Measurements from ENCODE around the gene OR13H1.
"Not testable (repeated sequence)": the region's sequence is repeated elsewhere in the genome, so short reads cannot be mapped to it uniquely, and the experiment has no call there.

The OR13H1 gene

GRCh38 chrX:131543774-131544173, at the start of gene OR13H1:
OR13H1 (plus strand) TSS chrX:131544074; CDS start chrX:131544074, 0 bp downstream.
- no peak for DNase-seq (ENCODE audit: low read depth)
- TF ChIP-seq, protein P1, sequence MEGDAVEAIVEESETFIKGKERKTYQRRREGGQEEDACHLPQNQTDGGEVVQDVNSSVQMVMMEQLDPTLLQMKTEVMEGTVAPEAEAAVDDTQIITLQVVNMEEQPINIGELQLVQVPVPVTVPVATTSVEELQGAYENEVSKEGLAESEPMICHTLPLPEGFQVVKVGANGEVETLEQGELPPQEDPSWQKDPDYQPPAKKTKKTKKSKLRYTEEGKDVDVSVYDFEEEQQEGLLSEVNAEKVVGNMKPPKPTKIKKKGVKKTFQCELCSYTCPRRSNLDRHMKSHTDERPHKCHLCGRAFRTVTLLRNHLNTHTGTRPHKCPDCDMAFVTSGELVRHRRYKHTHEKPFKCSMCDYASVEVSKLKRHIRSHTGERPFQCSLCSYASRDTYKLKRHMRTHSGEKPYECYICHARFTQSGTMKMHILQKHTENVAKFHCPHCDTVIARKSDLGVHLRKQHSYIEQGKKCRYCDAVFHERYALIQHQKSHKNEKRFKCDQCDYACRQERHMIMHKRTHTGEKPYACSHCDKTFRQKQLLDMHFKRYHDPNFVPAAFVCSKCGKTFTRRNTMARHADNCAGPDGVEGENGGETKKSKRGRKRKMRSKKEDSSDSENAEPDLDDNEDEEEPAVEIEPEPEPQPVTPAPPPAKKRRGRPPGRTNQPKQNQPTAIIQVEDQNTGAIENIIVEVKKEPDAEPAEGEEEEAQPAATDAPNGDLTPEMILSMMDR (IDR thresholded peaks at IDR 0.05; ENCODE audit: control insufficient read depth, insufficient read depth, low read depth, low read length, missing control alignments), result no peak
- no peak within 1 kb of the TSS for H3K4me3 ChIP-seq (ENCODE audit: control insufficient read depth, low read depth, low read length)

DNA sequence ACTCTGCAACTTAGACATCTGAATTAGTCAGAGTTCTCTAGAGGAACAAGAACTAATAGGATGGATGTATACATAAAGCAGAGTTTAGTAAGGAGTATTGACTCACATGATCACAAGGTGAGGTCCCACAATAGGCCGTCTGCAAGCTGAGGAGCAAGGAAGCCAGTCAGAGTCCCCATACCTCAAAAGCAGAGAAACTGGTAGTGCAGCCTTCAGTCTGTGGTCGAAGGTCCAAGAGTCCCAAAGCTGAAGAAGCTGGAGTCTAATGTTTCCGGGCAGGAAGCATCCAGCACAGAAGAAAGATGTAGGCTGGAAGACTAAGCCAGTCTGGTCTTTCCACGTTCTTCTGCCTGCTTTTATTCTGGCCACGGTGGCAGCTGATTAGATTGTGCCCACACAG, 42.3 kb upstream of the OR13H1 start:
- not testable (repeated sequence) for DNase-seq (ENCODE audit: low read depth)

GRCh38 chrX:131513159-131513914, 30.5 kb upstream of the OR13H1 start:
- no peak for DNase-seq (ENCODE audit: low read depth)
- TF ChIP-seq, protein P1 (IDR thresholded peaks at IDR 0.05; ENCODE audit: control insufficient read depth, insufficient read depth, low read depth, low read length, missing control alignments), result no peak
- H3K4me3 ChIP-seq (ENCODE audit: control insufficient read depth, low read depth, low read length), result no peak overlapping the region

More for the DNA sequence above, 42.3 kb upstream of the OR13H1 start:
- not testable (repeated sequence) for H3K4me3 ChIP-seq (ENCODE audit: control insufficient read depth, low read depth, low read length)

DNA sequence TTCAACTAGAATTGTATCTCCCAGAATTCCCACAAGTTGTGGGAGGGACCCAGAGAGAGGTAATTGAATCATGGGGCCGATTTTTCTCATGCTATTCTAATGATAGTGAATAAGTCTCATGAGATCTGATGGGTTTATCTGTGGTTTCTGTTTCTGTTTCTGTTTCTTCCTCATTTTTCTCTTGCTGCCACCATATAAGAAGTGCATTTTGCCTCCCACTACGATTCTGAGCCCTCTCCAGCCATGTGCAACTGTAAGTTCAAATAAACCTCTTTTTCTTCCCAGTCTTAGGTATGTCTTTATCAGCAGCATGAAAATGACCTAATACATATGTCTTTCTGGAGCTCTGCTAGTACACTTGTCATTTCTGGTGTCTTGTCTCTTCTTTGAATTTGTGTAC, 22.1 kb upstream of the OR13H1 start:
- TF ChIP-seq, protein P1 (IDR thresholded peaks at IDR 0.05; ENCODE audit: control insufficient read depth, insufficient read depth, low read depth, low read length, missing control alignments), result no peak
- DNase-seq (ENCODE audit: low read depth), result no peak
- no peak overlapping the region for H3K4me3 ChIP-seq (ENCODE audit: control insufficient read depth, low read depth, low read length)

DNA sequence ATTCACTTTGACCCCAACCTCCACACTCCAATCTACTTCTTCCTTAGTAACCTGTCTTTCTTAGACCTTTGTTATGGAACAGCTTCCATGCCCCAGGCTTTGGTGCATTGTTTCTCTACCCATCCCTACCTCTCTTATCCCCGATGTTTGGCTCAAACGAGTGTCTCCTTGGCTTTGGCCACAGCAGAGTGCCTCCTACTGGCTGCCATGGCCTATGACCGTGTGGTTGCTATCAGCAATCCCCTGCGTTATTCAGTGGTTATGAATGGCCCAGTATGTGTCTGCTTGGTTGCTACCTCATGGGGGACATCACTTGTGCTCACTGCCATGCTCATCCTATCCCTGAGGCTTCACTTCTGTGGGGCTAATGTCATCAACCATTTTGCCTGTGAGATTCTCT, 344 bp downstream of the OR13H1 start:
- no peak overlapping the region for H3K4me3 ChIP-seq (ENCODE audit: control insufficient read depth, low read depth, low read length)
- TF ChIP-seq, protein P1 (IDR thresholded peaks at IDR 0.05; ENCODE audit: control insufficient read depth, insufficient read depth, low read depth, low read length, missing control alignments), result no peak
- no peak for DNase-seq (ENCODE audit: low read depth)

GRCh38 chrX:131549011-131549410, 5.1 kb downstream of the OR13H1 start:
- no peak for DNase-seq (ENCODE audit: low read depth)
- TF ChIP-seq, protein P1 (IDR thresholded peaks at IDR 0.05; ENCODE audit: control insufficient read depth, insufficient read depth, low read depth, low read length, missing control alignments), result no peak
- no peak overlapping the region for H3K4me3 ChIP-seq (ENCODE audit: control insufficient read depth, low read depth, low read length)

DNA sequence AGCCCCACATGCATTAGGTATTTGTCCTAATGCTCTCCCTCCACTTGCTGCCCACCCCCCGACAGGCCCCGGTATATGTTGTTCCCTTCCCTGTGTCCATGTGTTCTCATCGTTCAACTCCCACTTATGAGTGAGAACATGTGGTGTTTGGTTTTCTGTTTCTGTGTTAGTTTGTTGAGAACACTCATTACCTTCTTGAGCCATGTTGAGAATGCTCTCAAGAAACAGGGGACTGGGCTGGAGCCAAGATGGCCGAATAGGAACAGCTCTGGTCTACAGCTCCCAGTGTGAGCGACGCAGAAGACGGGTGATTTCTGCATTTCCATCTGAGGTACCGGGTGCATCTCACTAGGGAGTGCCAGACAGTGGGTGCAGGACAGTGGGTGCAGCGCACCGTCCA, 8.6 kb downstream of the OR13H1 start:
- H3K4me3 ChIP-seq (ENCODE audit: control insufficient read depth, low read depth, low read length); DNase-seq (ENCODE audit: low read depth): not testable (repeated sequence)

GRCh38 chrX:131558562-131558961, 14.7 kb downstream of the OR13H1 start:
- TF ChIP-seq, protein P1 (IDR thresholded peaks at IDR 0.05; ENCODE audit: control insufficient read depth, insufficient read depth, low read depth, low read length, missing control alignments), result no peak
- no peak overlapping the region for H3K4me3 ChIP-seq (ENCODE audit: control insufficient read depth, low read depth, low read length)
- no peak for DNase-seq (ENCODE audit: low read depth)

Data from AG09309 (cell line).